Right cardiac atrium (tissue), 5 donors: ENCODE data around the gene LAMB4. TPM values are rescaled to one million over a fixed set of nuclear protein-coding genes. Genes with fewer than 3 reads are reported as not detected.
A peak's percentile ranks its signal among the peaks of the same experiment; 100 is the strongest.

Experiments used
- ATAC-seq, 2 donors: fragments of 200-7000 bp; cut with Tn5 transposase; one replicate each; pipeline versions ENCODE4 v1.8.0 to v1.9.1; 2020; ENCODE audit warnings: moderate library complexity in 2 of 2, mild to moderate bottlenecking in 1 of 2
- DNase-seq, 3 donors: peaks; one replicate each; pipeline ENCODE4 v3.0.0-alpha.2; 2020
- H3K27ac ChIP-seq: one replicate; pipeline ENCODE4 v1.5.1; 2013; ENCODE audit warnings: mild to moderate bottlenecking, low read length, control low read depth, moderate library complexity
- H3K27me3 ChIP-seq: one replicate; pipeline ENCODE4 v1.6.1; 2013; ENCODE audit not compliant: control insufficient read depth, insufficient read depth
- H3K4me1 ChIP-seq: one replicate; pipeline ENCODE4 v1.6.1; 2013; ENCODE audit warnings: low read length; ENCODE audit not compliant: control insufficient read depth, insufficient read depth
- H3K4me3 ChIP-seq: one replicate; pipeline ENCODE4 v1.5.1; 2013; ENCODE audit warnings: low read length, control low read depth
- H3K9me3 ChIP-seq: one replicate; pipeline ENCODE4 v1.6.1; 2013; ENCODE audit warnings: low read length; ENCODE audit not compliant: control insufficient read depth
- WGBS: extraction: QIAGEN DNeasy Blood & Tissue Kit; methylation state at CpG from one replicate; pipeline ENCODE4 v1.1.7; 2013; 5-methylcytosine and 5-hydroxymethylcytosine counted together
- intact Hi-C, 4 donors: fragments of 100-400 bp; cut with DNase I; formaldehyde crosslinking; loops; one replicate each; pipeline versions ENCODE4 v1.11.0 to v1.14.0; 2022 to 2023
- polyA plus RNA-seq: library from polyadenylated mRNA; stranded (reverse); fragments of 200-250 nt; gene quantifications from one replicate; pipeline ENCODE4 v1.2.3, GENCODE V29; 2013
- total RNA-seq, 4 donors: library from RNA; stranded (reverse); fragmentation: NEBNext Ultra II Directional; extraction: Animal tissue kit (Norgen Biotek cat#: 25700); gene quantifications; one replicate each; pipeline ENCODE4 v1.2.1, GENCODE V29; 2021
- donor health status: healthy with polysubstance abuse.
- donor health status: DM: no; HTN: yes; CAD: no.
- donor health status: DM: no; HTN: no; CAD: no.
- donor health status: DM: no; HTN: yes; CAD: no; lungs with severe emphysema.
- donor health status: DM: yes; HTN: yes; CAD: no.

Gene LAMB4
- total and polyA plus RNA-seq, 5 donors = 0.17 to 0.20 TPM; not detected in 3

GRCh38 chr7:108001764-108002725 lies 128.1 kb downstream of the LAMB4 start:
- Histone ChIP-seq H3K27ac (peak overlapping the region; percentile 45), H3K9me3 (no peaks in the 10 kb centered on the region), H3K4me3 (peak overlapping the region; percentile 90), H3K27me3 (no peaks in the 10 kb centered on the region), H3K4me1 (peaks cover 2% of the 10 kb centered on the region)
- DNase-seq = peak; percentile 37 to 64 (median 62)
- WGBS = under 1% methylated on average over 75 of the region's 75 CpGs
- intact Hi-C loops = loop anchor here in 1 of 4 donors (10.0 kb wide), 1 partner anchor 67 kb away; no protein-coding TSS in a partner anchor
- peak; percentile 30 to 36 for ATAC-seq

- 14% methylated on average over 37 of the region's 37 CpGs for WGBS
- DNase-seq = peak; percentile 67 to 85 (median 83)
- intact Hi-C loops = loop anchor here in 1 of 4 donors (10.0 kb wide), 1 partner anchor 66 kb away; no protein-coding TSS in a partner anchor
- H3K4me1 ChIP-seq = peaks cover 4% of the 10 kb centered on the region
- peak; percentile 59 to 78 for ATAC-seq
- H3K27ac ChIP-seq = peak overlapping the region; percentile 45
- H3K4me3 ChIP-seq = peak overlapping the region; percentile 90
- H3K27me3 ChIP-seq = no peaks in the 10 kb centered on the region
- no peaks in the 10 kb centered on the region for H3K9me3 ChIP-seq
Observed at GRCh38 chr7:108000875-108001763, 129.0 kb downstream of the LAMB4 start.

- DNase-seq = no peak
- peaks cover 6% of the 10 kb centered on the region for H3K4me1 ChIP-seq
- no peak overlapping the region for H3K4me3 ChIP-seq
- ATAC-seq = no peak
- no peaks in the 10 kb centered on the region for H3K9me3 ChIP-seq
- peak overlapping the region; percentile 61 for H3K27ac ChIP-seq
- intact Hi-C loops = loop anchor here in 1 of 4 donors (10.0 kb wide), 1 partner anchor 65 kb away; no protein-coding TSS in a partner anchor
- WGBS = 57% methylated on average over 4 of the region's 4 CpGs
- H3K27me3 ChIP-seq = no peaks in the 10 kb centered on the region
Observed at GRCh38 chr7:107999779-108000560, 130.2 kb downstream of the LAMB4 start.

GRCh38 chr7:107998660-107999480 lies 131.3 kb downstream of the LAMB4 start:
- H3K27ac ChIP-seq = no peak overlapping the region
- no peak for ATAC-seq
- no peak overlapping the region for H3K4me3 ChIP-seq
- DNase-seq = peak in 1 of 3 donors; percentile 39
- H3K4me1 ChIP-seq = peaks cover 6% of the 10 kb centered on the region
- H3K9me3 ChIP-seq = no peaks in the 10 kb centered on the region
- 78% methylated on average over 3 of the region's 3 CpGs for WGBS
- H3K27me3 ChIP-seq = no peaks in the 10 kb centered on the region
- intact Hi-C loops = no loop called here

- Histone ChIP-seq H3K9me3 (no peaks in the 10 kb centered on the region), H3K27me3 (no peaks in the 10 kb centered on the region), H3K4me1 (peaks cover 6% of the 10 kb centered on the region), H3K4me3 (no peak overlapping the region), H3K27ac (no peak overlapping the region)
- DNase-seq (no peak), ATAC-seq (no peak)
- 82% methylated on average over 2 of the region's 2 CpGs for WGBS
- intact Hi-C loops = no loop called here
Observed at GRCh38 chr7:107998150-107998549, 132.0 kb downstream of the LAMB4 start.

GRCh38 chr7:107996072-107996882 lies 133.9 kb downstream of the LAMB4 start:
- Histone ChIP-seq H3K27me3 (no peaks in the 10 kb centered on the region), H3K4me1 (peaks cover 6% of the 10 kb centered on the region), H3K4me3 (no peak overlapping the region), H3K9me3 (no peaks in the 10 kb centered on the region), H3K27ac (no peak overlapping the region)
- intact Hi-C loops = no loop called here
- ATAC-seq = no peak
- no peak for DNase-seq
- WGBS = 41% methylated on average over 7 of the region's 7 CpGs

- peak; percentile 61 to 71 for ATAC-seq
- no peaks in the 10 kb centered on the region for H3K27me3 ChIP-seq
- intact Hi-C loops = no loop called here
- peaks cover 4% of the 10 kb centered on the region for H3K4me1 ChIP-seq
- H3K9me3 ChIP-seq = no peaks in the 10 kb centered on the region
- H3K27ac ChIP-seq = peak overlapping the region; percentile 75
- H3K4me3 ChIP-seq = no peak overlapping the region
- WGBS = 31% methylated on average over 6 of the region's 6 CpGs
- DNase-seq = peak in 1 of 3 donors; percentile 37
Observed at GRCh38 chr7:107995184-107996071, 134.7 kb downstream of the LAMB4 start.

- no peak overlapping the region for H3K27ac ChIP-seq
- H3K27me3 ChIP-seq = no peaks in the 10 kb centered on the region
- peaks cover 3% of the 10 kb centered on the region for H3K4me1 ChIP-seq
- DNase-seq = no peak
- 59% methylated on average over 2 of the region's 2 CpGs for WGBS
- intact Hi-C loops = no loop called here
- no peak overlapping the region for H3K4me3 ChIP-seq
- no peaks in the 10 kb centered on the region for H3K9me3 ChIP-seq
- no peak for ATAC-seq
Observed at GRCh38 chr7:107994421-107995030, 135.6 kb downstream of the LAMB4 start.
